ENCODE data around the gene ELL. TPM values are rescaled to one million over a fixed set of nuclear protein-coding genes. Genes with fewer than 3 reads are reported as not detected.

ELL gene
- total and polyA plus RNA-seq, 2 donors: 6.8 to 14.3 TPM

- Histone ChIP-seq H3K4me1 (ENCODE audit: control insufficient read depth in 2 of 2, insufficient read depth in 2 of 2, low read length in 2 of 2) (peaks cover 0 to 4% of the 10 kb centered on the region in 2 donors), H3K4me3 (ENCODE audit: low read length in 2 of 2) (no peak overlapping the region), H3K27me3 (ENCODE audit: control insufficient read depth in 2 of 2, insufficient read depth in 1 of 2, low read length in 1 of 2) (no peaks in the 10 kb centered on the region), H3K9me3 (ENCODE audit: control insufficient read depth in 2 of 2, insufficient read depth in 1 of 2, low read length in 1 of 2) (no peaks in the 10 kb centered on the region), H3K36me3 (ENCODE audit: control insufficient read depth in 2 of 2, insufficient read depth in 2 of 2, low read length in 1 of 2) (peaks cover 50 to 59% of the 10 kb centered on the region in 2 donors), H3K27ac (ENCODE audit: low read depth in 1 of 2, low read length in 1 of 2) (no peak overlapping the region)
- 59% methylated on average over 26 of the region's 26 CpGs for WGBS
- DNase-seq (ENCODE audit: low read depth in 6 of 9, low spot score in 9 of 9): peak in 6 of 9 donors; percentile 45 to 84 (median 67)
These were observed 70.7 kb downstream of the ELL start for GRCh38 chr19:18450931-18451836.

DNA sequence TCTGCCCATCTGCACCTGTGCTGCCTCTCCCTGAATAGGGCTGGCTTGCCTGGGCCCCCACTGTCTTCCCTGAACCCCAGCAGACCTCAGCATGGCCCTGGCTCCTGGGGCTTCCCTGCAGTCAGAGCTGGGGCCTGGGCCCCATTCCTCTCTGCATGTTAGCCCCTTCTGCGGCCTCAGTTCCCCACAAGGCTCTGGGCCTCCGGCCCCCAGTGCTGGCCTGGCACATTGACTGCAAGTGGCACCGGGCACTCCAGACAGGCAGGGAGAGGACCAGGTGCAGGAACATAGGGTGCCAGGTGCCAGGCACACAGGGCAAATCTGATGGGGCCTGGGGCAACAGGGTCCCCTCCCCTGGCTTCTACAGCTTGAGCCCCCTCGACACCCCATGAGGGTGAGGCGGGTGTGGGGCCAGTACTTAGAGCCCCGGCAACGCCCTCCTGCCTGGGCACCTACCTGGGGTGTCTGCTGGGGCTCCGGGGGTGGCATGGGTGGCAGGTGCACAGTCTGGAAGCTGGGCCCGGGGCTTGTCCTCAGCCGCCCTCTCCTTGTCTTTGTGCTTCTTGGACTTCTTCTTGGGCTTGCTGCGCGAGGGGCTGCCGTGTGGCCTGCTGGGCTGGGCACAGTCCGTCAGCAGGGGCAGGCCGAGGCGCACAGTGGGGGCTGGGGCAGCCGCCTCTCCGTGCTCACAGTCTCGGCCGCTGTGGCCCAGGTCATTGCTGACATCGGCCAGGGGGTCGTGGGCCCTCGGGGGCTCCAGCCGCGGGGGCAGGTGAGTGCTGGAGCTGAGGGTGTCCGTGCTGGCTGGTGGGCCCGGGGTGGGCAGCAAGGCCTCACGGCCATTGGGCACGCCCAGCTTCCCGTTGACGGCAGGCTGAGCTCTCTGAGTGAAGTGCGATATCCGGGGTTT, 71.6 kb downstream of the ELL start:
- peaks cover 55 to 64% of the 10 kb centered on the region in 2 donors for H3K36me3 ChIP-seq (ENCODE audit: control insufficient read depth in 2 of 2, insufficient read depth in 2 of 2, low read length in 1 of 2)
- no peak overlapping the region for H3K4me3 ChIP-seq (ENCODE audit: low read length in 2 of 2)
- no peak overlapping the region for H3K27ac ChIP-seq (ENCODE audit: low read depth in 1 of 2, low read length in 1 of 2)
- 93% methylated on average over 33 of the region's 33 CpGs for WGBS
- no peaks in the 10 kb centered on the region for H3K9me3 ChIP-seq (ENCODE audit: control insufficient read depth in 2 of 2, insufficient read depth in 1 of 2, low read length in 1 of 2)
- peaks cover 0 to 4% of the 10 kb centered on the region in 2 donors for H3K4me1 ChIP-seq (ENCODE audit: control insufficient read depth in 2 of 2, insufficient read depth in 2 of 2, low read length in 2 of 2)
- H3K27me3 ChIP-seq (ENCODE audit: control insufficient read depth in 2 of 2, insufficient read depth in 1 of 2, low read length in 1 of 2): no peaks in the 10 kb centered on the region
- DNase-seq (ENCODE audit: low read depth in 6 of 9, low spot score in 9 of 9): no peak

DNA sequence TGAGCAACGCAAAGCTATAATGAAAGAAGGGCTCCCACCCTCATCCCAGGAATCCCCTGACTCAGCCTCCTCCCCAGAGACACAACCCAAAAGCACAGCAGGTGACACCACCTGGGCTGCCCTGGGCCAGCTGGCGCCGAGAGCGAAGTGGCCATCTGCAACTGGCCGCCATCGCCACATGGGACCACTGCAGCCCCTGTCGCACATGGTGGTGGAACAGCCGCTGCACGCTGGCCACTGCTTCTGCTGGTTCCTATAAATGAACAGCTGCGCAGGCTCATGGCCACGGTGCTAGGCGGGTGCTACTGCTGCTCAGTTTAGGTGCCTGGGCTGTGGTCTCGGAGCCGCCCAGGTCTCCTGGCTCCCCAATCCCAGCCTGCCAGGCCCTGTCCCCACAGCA, 72.3 kb downstream of the ELL start:
- 98% methylated on average over 14 of the region's 14 CpGs for WGBS
- H3K4me3 ChIP-seq (ENCODE audit: low read length in 2 of 2): no peak overlapping the region
- H3K36me3 ChIP-seq (ENCODE audit: control insufficient read depth in 2 of 2, insufficient read depth in 2 of 2, low read length in 1 of 2): peaks cover 62 to 71% of the 10 kb centered on the region in 2 donors
- DNase-seq (ENCODE audit: low read depth in 6 of 9, low spot score in 9 of 9): no peak
- no peak overlapping the region for H3K27ac ChIP-seq (ENCODE audit: low read depth in 1 of 2, low read length in 1 of 2)
- H3K27me3 ChIP-seq (ENCODE audit: control insufficient read depth in 2 of 2, insufficient read depth in 1 of 2, low read length in 1 of 2): no peaks in the 10 kb centered on the region
- peaks cover 0 to 4% of the 10 kb centered on the region in 2 donors for H3K4me1 ChIP-seq (ENCODE audit: control insufficient read depth in 2 of 2, insufficient read depth in 2 of 2, low read length in 2 of 2)
- H3K9me3 ChIP-seq (ENCODE audit: control insufficient read depth in 2 of 2, insufficient read depth in 1 of 2, low read length in 1 of 2): no peaks in the 10 kb centered on the region

GRCh38 chr19:18446811-18447359, 75.0 kb downstream of the ELL start:
- DNase-seq (ENCODE audit: low read depth in 6 of 9, low spot score in 9 of 9): no peak
- H3K4me3 ChIP-seq (ENCODE audit: low read length in 2 of 2): no peak overlapping the region
- no peak overlapping the region for H3K27ac ChIP-seq (ENCODE audit: low read depth in 1 of 2, low read length in 1 of 2)
- H3K27me3 ChIP-seq (ENCODE audit: control insufficient read depth in 2 of 2, insufficient read depth in 1 of 2, low read length in 1 of 2): no peaks in the 10 kb centered on the region
- no peaks in the 10 kb centered on the region for H3K9me3 ChIP-seq (ENCODE audit: control insufficient read depth in 2 of 2, insufficient read depth in 1 of 2, low read length in 1 of 2)
- H3K36me3 ChIP-seq (ENCODE audit: control insufficient read depth in 2 of 2, insufficient read depth in 2 of 2, low read length in 1 of 2): peaks cover 76 to 85% of the 10 kb centered on the region in 2 donors
- 90% methylated on average over 12 of the region's 12 CpGs for WGBS
- peaks cover 0 to 4% of the 10 kb centered on the region in 2 donors for H3K4me1 ChIP-seq (ENCODE audit: control insufficient read depth in 2 of 2, insufficient read depth in 2 of 2, low read length in 2 of 2)

DNA sequence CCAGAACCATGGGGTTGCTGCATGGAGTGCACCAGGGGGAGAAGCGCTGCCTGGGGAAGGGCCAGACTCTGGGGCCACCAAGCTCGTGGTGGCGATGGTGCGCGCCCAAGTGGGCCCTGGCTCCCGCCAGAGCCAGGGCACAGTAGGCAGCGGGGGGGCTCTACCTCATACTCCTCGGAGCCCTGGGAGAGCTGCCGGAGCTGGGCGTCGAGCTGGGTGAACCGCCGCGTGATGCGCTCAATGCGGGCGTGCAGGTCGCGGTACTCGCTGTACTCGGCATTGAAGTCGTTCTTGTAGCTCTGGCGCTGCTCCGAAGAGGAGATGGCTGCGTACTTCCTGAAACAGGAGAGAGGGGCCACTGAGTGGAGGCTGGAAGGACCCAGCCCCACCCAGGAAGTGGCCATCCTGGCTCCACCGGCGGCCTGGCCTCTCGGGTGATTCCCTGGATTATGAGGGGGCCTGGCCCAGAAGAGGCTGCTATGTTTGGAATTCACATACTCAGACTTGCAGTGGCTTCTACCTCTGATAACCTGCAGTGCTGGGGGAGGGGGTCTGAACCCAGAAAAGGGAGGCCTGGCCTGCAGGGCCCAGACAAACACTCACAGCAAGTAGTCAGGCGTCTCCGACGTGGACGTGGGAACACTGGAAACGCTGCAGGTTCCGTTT, 75.6 kb downstream of the ELL start:
- no peak for DNase-seq (ENCODE audit: low read depth in 6 of 9, low spot score in 9 of 9)
- Histone ChIP-seq H3K4me1 (ENCODE audit: control insufficient read depth in 2 of 2, insufficient read depth in 2 of 2, low read length in 2 of 2) (peaks cover 0 to 3% of the 10 kb centered on the region in 2 donors), H3K9me3 (ENCODE audit: control insufficient read depth in 2 of 2, insufficient read depth in 1 of 2, low read length in 1 of 2) (no peaks in the 10 kb centered on the region), H3K36me3 (ENCODE audit: control insufficient read depth in 2 of 2, insufficient read depth in 2 of 2, low read length in 1 of 2) (peaks cover 72 to 79% of the 10 kb centered on the region in 2 donors), H3K27me3 (ENCODE audit: control insufficient read depth in 2 of 2, insufficient read depth in 1 of 2, low read length in 1 of 2) (no peaks in the 10 kb centered on the region), H3K4me3 (ENCODE audit: low read length in 2 of 2) (no peak overlapping the region), H3K27ac (ENCODE audit: low read depth in 1 of 2, low read length in 1 of 2) (no peak overlapping the region)
- 97% methylated on average over 34 of the region's 34 CpGs for WGBS

GRCh38 chr19:18445262-18445948, 76.5 kb downstream of the ELL start:
- Histone ChIP-seq H3K9me3 (ENCODE audit: control insufficient read depth in 2 of 2, insufficient read depth in 1 of 2, low read length in 1 of 2) (no peaks in the 10 kb centered on the region), H3K4me1 (ENCODE audit: control insufficient read depth in 2 of 2, insufficient read depth in 2 of 2, low read length in 2 of 2) (peaks cover 0 to 3% of the 10 kb centered on the region in 2 donors), H3K27ac (ENCODE audit: low read depth in 1 of 2, low read length in 1 of 2) (no peak overlapping the region), H3K4me3 (ENCODE audit: low read length in 2 of 2) (no peak overlapping the region), H3K36me3 (ENCODE audit: control insufficient read depth in 2 of 2, insufficient read depth in 2 of 2, low read length in 1 of 2) (peaks cover 65 to 70% of the 10 kb centered on the region in 2 donors), H3K27me3 (ENCODE audit: control insufficient read depth in 2 of 2, insufficient read depth in 1 of 2, low read length in 1 of 2) (no peaks in the 10 kb centered on the region)
- WGBS: 94% methylated on average over 15 of the region's 15 CpGs
- no peak for DNase-seq (ENCODE audit: low read depth in 6 of 9, low spot score in 9 of 9)

GRCh38 chr19:18444513-18444912, 77.4 kb downstream of the ELL start:
- no peak overlapping the region for H3K4me3 ChIP-seq (ENCODE audit: low read length in 2 of 2)
- WGBS: 97% methylated on average over 19 of the region's 19 CpGs
- no peak overlapping the region for H3K27ac ChIP-seq (ENCODE audit: low read depth in 1 of 2, low read length in 1 of 2)
- H3K27me3 ChIP-seq (ENCODE audit: control insufficient read depth in 2 of 2, insufficient read depth in 1 of 2, low read length in 1 of 2): no peaks in the 10 kb centered on the region
- no peaks in the 10 kb centered on the region for H3K9me3 ChIP-seq (ENCODE audit: control insufficient read depth in 2 of 2, insufficient read depth in 1 of 2, low read length in 1 of 2)
- DNase-seq (ENCODE audit: low read depth in 6 of 9, low spot score in 9 of 9): no peak
- H3K36me3 ChIP-seq (ENCODE audit: control insufficient read depth in 2 of 2, insufficient read depth in 2 of 2, low read length in 1 of 2): peaks cover 56 to 62% of the 10 kb centered on the region in 2 donors
- peaks cover 0 to 7% of the 10 kb centered on the region in 2 donors for H3K4me1 ChIP-seq (ENCODE audit: control insufficient read depth in 2 of 2, insufficient read depth in 2 of 2, low read length in 2 of 2)

DNA sequence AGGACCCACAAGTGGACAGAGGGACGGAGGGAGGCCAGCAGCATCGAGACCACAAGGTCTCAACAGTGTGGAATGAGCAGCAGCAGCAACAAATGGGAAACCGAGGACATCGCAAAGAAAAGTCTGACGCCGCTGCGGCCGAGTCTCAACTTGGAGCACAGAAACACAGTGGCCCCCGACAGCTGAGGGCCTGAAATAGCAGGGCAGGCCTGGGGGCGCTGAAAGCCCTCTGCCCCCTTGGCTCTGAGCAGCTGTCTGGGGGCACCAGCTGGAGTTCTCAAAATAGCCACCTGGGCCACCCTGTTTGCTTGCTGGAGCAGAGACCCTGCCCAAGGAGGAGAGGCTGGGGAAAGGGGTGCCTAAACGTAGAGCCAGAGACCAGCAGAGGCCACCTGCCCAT, 78.0 kb downstream of the ELL start:
- Histone ChIP-seq H3K4me1 (ENCODE audit: control insufficient read depth in 2 of 2, insufficient read depth in 2 of 2, low read length in 2 of 2) (peaks cover 0 to 14% of the 10 kb centered on the region in 2 donors), H3K9me3 (ENCODE audit: control insufficient read depth in 2 of 2, insufficient read depth in 1 of 2, low read length in 1 of 2) (no peaks in the 10 kb centered on the region), H3K27me3 (ENCODE audit: control insufficient read depth in 2 of 2, insufficient read depth in 1 of 2, low read length in 1 of 2) (peaks cover 0 to 5% of the 10 kb centered on the region in 2 donors), H3K27ac (ENCODE audit: low read depth in 1 of 2, low read length in 1 of 2) (no peak overlapping the region), H3K4me3 (ENCODE audit: low read length in 2 of 2) (no peak overlapping the region), H3K36me3 (ENCODE audit: control insufficient read depth in 2 of 2, insufficient read depth in 2 of 2, low read length in 1 of 2) (peaks cover 49 to 56% of the 10 kb centered on the region in 2 donors)
- WGBS: 99% methylated on average over 11 of the region's 11 CpGs
- DNase-seq (ENCODE audit: low read depth in 6 of 9, low spot score in 9 of 9): no peak
